SK-N-DZ (cell line): ENCODE data around the gene COMMD10. TPM values are rescaled to one million over a fixed set of nuclear protein-coding genes. Genes with fewer than 3 reads are reported as not detected.
"Not testable (repeated sequence)": the region's sequence is repeated elsewhere in the genome, so short reads cannot be mapped to it uniquely, and the experiment has no call there.

ENCODE experiments used
- DNase-seq: peaks from one replicate; pipeline ENCODE4 v3.0.0-alpha.2; 2015; ENCODE audit warnings: low spot score
- polyA plus RNA-seq, 2 experiments: library from polyadenylated mRNA; depleted of rRNA; stranded (reverse); fragments of >200 nt; gene quantifications; 2 replicates each; pipeline ENCODE4 v1.2.3, GENCODE V29; 2014

Gene COMMD10
- 37.4 and 42.6 TPM in 2 replicates for polyA plus RNA-seq (2014; cell fraction: cytosol; rRNA removed)
- 19.1 and 31.7 TPM in 2 replicates for polyA plus RNA-seq (2014; cell fraction: nucleus; rRNA removed)

DNA sequence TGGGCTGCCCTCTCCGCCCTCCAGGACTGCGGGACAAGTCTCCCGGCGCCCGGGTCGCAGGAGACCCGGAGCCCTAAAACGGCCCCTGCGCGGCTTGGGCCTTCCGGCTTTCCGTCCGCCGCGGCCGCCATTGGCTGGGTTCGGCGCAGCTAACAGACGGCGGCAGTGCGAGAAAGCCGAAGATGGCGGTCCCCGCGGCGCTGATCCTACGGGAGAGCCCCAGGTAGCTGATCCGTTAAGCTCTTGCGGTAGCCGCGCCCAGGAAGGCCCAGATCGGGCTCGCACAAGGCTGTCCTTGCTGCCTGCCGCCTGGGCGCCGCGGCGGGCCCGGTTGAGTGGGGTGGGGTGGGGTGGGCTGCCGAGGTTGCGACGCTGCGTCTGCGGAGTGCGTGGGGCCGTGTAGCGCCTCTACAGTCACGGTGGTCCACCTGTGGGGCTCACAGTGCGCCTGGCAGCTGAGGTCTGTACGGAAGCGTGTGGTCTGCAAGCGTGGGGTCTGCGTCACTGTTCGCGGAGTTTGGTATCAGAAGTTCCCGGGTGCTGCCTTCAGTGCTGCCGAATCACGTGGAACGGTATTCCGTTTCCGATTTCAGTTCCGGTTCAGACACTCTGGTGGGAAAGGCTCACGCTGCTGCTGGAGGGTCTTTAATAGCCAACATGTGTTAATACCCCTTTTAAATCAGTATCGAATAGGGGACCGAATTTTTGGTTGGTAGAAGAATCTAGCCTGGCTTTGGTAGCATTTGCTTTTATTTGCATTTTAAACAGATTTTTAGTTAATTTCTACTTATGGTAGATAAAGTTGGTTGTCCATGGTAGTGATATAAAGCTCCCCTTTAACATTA, at the start of gene COMMD10:
Gene COMMD10 (plus strand): TSS at position 155 of the 845 bp plus-strand sequence.
- DNase-seq = peak; percentile 82

DNA sequence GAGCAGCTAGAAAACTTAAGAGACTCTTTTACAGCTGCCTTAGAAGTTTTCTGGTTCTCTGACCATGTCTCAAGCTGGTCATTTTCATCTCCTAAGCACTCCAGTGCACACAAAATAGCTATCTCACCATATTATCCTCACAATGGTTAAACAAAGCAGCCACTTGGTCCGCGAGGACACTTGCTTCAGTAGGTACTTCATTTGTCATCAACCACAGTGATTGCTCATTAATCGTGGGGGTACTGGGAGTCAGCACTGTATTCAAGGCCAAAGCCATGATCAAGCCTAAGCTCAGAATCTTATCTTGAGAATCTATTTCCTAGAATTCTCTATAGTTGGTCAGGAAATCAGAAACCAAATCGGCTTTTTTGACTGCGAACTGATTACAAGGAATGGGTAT, 49.7 kb upstream of the COMMD10 start:
- DNase-seq = no peak

- no peak for DNase-seq
Observed at GRCh38 chr5:116037236-116037822, 47.5 kb upstream of the COMMD10 start.

- DNase-seq = no peak
Observed at GRCh38 chr5:116038817-116039216, 46.0 kb upstream of the COMMD10 start.

DNA sequence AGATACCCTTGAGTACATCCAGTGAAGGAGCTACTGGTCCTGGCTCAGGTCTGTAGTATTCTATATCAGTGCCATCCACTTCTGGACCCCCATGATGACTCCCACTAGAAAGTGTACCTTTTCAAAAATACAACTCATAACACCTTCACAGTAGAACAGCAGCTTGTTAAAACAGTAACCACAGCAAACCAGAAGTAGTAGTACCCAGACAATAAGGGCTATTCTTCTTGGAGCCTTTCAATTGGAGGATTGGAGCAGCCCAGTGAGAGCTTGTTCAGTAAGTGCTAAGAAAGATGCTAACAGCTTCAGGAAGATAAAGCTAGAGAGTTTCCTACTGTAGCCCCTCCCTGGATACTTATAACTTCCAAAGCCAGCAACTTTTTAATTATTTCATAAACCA, 42.5 kb upstream of the COMMD10 start:
- DNase-seq = no peak

- no peak for DNase-seq
Observed at GRCh38 chr5:116044073-116044472, 40.8 kb upstream of the COMMD10 start.

DNA sequence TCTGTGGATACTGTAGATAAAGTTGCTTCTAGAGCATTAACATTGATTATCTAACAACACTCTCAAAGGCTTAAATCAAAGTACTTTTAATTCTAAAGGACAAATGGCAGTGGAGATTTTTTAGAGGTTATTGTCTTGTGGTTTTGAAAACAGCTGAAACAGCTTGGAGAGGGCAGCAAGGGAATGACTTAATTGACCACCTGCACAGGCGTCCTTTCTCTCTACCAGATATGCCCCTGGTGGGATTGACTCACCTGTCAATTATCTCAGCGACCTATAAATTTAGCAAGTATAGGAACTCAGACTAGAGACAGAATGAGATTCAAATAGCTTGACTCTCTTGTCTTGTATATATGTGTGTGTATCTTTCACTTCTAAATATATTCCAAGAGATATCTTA, 39.0 kb upstream of the COMMD10 start:
- no peak for DNase-seq

- no peak for DNase-seq
Observed at GRCh38 chr5:116046261-116046660, 38.6 kb upstream of the COMMD10 start.

- no peak for DNase-seq
Observed at GRCh38 chr5:116046823-116047222, 38.0 kb upstream of the COMMD10 start.

DNA sequence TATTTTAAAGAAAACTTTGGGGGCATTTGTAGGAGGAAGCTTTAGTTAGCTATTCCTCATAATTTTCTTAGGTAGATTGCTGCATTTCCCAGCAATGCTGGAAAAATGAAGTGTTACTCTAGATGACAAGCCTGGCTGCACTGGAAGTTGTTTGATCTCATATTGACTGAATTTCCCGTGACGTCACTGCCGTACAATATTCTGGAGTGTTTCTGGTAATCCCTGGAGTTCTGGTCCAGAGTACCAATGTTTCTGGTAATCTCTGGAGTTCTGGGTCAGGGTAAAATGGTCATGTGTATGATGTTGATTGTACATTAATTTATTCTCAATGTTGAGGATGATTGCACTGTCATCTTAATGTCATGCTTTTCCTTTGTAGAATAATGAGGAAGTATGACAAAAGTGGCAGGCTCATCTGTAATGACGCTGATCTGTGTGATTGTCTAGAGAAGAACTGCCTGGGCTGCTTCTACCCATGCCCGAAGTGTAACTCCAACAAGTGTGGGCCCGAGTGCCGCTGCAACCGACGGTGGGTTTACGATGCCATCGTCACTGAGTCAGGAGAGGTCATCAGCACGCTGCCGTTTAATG, 26.4 kb upstream of the COMMD10 start:
- no peak for DNase-seq

DNA sequence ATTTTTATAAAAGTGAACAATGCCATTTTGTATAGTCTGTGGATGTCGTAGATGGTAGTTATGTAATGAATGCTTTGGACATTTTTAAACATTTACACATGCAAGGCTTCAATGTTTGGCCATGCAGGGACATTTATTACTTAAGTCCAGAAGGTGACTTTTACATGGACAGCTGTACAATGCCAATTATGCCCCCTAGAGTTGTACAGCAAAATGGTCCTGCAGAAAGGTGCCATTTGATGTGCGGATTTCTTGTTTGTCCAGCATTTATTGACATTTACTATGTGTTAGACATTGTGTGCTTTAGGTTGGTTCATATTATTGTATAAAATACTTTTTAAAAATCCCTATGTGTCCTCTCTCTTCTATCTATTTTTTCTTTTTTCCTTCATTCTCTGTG, 22.5 kb upstream of the COMMD10 start:
- DNase-seq = no peak

DNA sequence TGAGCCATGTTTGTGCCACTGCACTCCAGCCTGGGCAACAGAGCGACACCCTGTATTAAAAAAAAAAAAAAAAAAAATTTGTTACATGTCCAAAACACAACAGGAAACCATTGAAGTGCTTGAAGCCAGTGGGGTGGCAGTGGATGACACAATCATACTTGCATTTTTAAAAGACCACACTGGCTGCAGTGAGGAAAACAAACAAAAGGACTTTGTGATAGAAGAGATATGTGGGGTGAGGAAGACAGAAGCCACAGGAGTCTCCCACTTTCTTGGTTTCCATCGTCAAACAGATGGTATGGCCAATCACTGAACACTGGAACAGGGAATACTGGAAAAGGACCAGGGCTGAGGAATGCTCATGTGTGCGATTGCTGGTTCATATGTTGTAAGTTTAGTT, 20.9 kb upstream of the COMMD10 start:
- DNase-seq = no peak

- peak; percentile 46 for DNase-seq
Observed at GRCh38 chr5:116068028-116068632, 16.7 kb upstream of the COMMD10 start.

- DNase-seq = no peak
Observed at GRCh38 chr5:116071211-116071610, 13.6 kb upstream of the COMMD10 start.

DNA sequence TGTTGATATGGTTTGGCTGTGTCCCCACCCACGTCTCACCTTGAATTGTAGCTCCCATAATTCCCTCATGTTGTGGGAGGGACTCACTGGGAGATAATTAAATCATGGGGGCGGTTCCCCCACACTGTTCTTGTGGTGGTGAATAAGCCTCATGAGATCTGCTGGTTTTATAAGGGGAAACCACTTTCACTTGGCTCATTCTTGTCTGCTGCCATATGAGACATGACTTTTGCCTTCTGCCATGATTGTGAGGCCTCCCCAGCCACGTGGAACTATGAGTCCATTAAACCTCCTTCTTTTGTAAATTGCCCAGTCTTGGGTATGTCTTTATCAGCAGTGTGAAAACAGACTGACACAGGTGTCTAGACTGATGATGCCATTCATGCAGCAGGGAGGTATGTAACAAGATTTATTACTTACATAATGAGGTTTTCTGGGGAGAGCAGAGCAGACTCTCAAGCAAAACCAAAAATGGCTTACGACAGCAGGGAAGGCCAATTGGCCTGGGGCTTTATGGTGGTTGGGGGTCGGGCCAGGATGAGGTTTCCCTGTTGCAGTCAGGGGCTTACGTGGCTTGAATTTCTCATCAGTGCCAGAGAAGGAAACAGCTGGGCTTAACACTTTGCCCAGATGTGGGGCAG, 9.5 kb upstream of the COMMD10 start:
- peak; percentile 27 for DNase-seq

- DNase-seq = no peak
Observed at GRCh38 chr5:116076496-116076895, 8.3 kb upstream of the COMMD10 start.

GRCh38 chr5:116078199-116078598, 6.6 kb upstream of the COMMD10 start:
- DNase-seq = no peak

DNA sequence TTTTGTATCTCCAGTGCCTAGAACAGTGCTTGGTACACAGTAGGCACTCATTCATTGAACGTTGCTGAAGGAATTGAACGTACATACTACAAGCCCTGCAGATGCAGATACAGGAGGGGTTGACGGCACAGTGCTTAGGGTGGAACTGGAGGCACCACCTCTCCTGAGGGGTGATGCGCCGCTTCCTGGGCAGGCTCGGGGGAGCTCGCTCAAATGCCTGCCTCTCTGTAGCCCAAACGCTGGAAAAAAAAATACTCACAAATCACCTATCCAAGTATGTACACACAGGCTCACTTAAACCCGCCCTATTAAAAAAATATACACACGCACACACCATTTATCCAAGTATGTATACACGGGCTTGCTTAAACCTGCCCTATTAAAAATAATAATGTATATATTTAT, 536 bp upstream of the COMMD10 start:
- DNase-seq = peak; percentile 31

DNA sequence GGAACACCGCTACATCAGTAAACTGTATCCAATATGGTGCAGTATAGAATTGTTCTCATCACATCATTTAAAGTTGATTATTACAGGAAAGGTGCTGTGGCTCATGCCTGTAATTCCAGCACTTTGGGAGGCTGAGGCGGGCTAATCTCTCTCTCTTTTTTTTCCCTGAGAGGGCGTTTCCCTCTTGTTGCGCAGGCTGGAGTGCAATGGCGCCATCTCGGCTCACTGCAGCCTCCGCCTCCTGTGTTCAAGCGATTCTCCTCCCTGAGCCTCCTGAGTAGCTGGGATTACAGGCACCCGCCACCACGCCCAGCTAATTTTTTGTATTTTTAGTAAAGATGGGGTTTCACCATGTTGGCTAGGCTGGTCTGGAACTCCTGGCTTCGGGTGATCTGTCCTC, 1.5 kb downstream of the COMMD10 start:
- not testable (repeated sequence) for DNase-seq

DNA sequence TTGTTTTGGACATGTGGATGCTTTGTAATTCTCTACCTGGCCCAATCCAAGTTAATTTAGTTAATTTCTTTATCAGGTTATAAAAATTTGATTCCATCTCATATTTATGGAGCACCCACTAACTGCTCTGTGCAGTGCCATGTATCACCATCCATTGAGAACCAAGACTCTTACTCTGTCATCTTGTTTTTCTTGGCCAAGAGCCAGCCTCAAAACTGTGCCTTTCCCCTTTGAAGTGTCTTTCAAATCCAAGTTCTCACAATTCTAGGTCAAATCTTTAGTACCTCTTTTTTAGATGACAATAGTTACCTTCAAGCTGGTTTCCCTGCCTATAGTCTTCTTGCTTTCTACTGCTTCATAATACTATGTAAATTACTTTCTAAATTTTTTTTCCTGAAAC, 3.2 kb downstream of the COMMD10 start:
- no peak for DNase-seq

DNA sequence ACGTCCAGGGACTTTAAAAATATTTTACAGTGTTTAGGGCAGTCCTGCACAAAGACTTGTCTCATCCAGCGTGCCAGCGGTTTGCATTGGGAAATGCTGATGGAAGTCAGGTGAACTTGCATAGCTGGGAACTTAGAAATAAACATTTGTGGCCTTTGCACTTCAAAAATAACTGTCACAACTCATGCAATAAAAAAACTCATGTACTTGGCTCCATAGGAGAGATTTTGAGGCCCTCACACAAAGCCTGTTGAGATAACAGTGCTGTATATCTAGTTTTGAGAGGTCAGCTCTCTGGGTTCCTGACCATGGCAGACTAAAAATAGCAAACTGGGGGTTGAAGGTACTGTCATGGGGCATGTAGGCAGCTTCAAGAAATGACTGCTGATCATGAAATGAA, 5.5 kb downstream of the COMMD10 start:
- no peak for DNase-seq

- DNase-seq = no peak
Observed at GRCh38 chr5:116091416-116091815, 6.6 kb downstream of the COMMD10 start.
